ENCODE results near the gene RIOK2.

Gene RIOK2

DNA sequence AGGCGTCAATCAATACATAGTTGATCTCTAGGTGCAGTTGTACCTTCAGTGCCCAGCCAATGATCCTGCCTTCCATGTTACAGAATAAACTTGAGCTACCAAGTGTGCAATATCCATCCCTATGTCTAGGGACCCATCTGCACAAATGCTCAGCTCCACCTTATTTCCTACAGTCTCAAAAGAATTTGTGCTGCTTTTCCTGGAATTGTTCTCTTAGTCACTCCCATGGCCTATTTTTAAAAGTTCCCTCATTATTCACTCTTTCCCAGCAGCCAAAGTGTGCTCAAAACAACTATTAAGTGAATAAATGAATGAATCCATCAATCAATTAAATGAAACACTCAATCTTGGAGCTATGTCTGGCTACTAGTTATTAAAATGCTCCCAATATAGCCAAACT is 55.3 kb downstream of the RIOK2 start:
- no peak for FAIRE-seq
- DNase-seq (ENCODE audit: insufficient read length, low spot score): no peak
- TF ChIP-seq, protein P1, sequence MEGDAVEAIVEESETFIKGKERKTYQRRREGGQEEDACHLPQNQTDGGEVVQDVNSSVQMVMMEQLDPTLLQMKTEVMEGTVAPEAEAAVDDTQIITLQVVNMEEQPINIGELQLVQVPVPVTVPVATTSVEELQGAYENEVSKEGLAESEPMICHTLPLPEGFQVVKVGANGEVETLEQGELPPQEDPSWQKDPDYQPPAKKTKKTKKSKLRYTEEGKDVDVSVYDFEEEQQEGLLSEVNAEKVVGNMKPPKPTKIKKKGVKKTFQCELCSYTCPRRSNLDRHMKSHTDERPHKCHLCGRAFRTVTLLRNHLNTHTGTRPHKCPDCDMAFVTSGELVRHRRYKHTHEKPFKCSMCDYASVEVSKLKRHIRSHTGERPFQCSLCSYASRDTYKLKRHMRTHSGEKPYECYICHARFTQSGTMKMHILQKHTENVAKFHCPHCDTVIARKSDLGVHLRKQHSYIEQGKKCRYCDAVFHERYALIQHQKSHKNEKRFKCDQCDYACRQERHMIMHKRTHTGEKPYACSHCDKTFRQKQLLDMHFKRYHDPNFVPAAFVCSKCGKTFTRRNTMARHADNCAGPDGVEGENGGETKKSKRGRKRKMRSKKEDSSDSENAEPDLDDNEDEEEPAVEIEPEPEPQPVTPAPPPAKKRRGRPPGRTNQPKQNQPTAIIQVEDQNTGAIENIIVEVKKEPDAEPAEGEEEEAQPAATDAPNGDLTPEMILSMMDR (IDR thresholded peaks at IDR 0.05; ENCODE audit: insufficient read depth, missing control alignments): no peak

DNA sequence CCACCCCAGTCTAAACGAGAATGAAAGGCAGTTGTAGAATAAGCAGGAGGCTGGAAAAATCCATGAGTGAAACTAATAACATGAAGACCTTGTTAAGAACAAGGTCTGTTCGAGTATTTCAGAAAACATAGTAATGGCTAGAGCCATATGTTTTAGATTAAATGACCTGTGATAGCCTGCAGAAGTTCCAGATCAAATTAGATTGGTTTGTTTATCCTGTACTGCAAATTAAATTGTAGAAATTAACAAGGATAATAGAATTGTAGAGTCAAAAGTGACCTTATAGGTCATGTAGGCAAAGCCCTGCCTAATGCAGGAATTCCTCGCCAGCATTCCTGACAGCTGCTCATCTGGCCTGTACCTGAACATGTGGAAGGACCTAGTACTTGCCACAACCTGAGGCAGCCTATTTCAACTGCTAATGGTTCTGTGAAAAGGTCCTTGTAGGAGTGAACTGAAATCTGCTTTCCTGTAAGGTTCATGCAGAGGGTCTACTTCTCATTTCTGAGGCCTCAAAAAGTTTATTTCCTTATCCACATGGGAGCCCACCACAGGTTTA is 57.8 kb downstream of the RIOK2 start:
- no peak for FAIRE-seq
- no peak for DNase-seq (ENCODE audit: insufficient read length, low spot score)

GRCh38 chr5:97124335-97124734 is 58.7 kb downstream of the RIOK2 start:
- no peak for DNase-seq (ENCODE audit: insufficient read length, low spot score)
- TF ChIP-seq, protein P1 (IDR thresholded peaks at IDR 0.05; ENCODE audit: insufficient read depth, missing control alignments): no peak
- no peak for FAIRE-seq

More for the DNA sequence above, 57.8 kb downstream of the RIOK2 start:
- TF ChIP-seq, protein P1 (IDR thresholded peaks at IDR 0.05; ENCODE audit: insufficient read depth, missing control alignments): no peak

DNA sequence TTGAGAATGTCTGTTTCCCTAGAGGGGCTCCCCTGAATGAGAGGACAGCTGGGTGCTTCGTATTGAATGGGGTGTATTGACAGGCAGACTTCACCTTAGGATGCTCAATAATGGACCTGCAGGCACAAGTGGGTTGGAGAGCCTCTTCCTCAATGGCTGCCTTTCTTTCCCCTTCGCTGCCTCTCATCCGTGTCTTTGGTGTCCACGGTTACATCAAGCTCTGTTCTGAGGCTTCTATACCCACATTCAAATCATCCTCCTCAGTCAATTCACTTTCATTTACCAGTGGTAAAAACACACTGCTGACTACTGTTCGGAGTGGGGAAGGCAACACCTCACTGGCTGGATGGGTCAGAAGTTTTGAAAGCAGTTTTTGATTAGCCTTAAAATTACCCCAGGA is 61.2 kb downstream of the RIOK2 start:
- DNase-seq (ENCODE audit: insufficient read length, low spot score) (no peak), FAIRE-seq (no peak)
- TF ChIP-seq, protein P1 (IDR thresholded peaks at IDR 0.05; ENCODE audit: insufficient read depth, missing control alignments): no peak

DNA sequence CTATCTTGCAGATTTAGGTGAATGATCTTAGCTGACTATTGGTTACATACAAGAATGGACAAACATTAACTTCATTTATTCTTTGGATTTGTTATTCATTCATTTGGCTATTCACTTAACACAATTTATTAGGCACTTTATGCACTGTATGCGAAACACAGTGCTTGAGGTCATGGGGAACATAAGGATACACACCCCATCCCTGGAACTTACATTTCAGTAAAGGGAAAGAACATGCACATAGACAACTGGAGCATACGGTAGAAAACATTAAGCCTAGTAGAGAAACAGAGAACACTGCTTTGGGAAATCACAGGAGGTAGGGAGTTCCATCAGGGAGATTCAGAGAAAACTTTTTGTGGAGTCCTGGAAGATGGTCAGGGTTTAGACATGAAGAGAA is 62.9 kb downstream of the RIOK2 start:
- FAIRE-seq: no peak
- no peak for DNase-seq (ENCODE audit: insufficient read length, low spot score)
- TF ChIP-seq, protein P1 (IDR thresholded peaks at IDR 0.05; ENCODE audit: insufficient read depth, missing control alignments): no peak

DNA sequence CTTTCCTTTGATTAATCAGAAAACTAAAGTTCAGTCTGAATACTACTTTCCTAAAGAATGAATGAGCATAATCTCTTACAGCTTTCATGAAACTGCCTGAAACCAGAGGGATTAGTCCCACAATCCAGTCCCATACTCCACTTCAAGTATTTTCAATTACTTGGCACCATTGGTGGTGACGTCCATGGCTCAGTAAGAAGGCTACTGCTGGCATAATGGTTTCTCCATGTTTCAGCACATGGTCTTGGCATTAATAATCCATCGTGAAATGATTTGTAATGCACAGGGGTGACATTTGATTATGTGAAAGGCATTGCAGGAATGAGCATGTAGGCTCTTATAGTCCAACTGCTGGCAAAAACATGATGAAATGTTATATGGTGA is 64.0 kb downstream of the RIOK2 start:
- TF ChIP-seq, protein P1 (IDR thresholded peaks at IDR 0.05; ENCODE audit: insufficient read depth, missing control alignments): no peak
- DNase-seq (ENCODE audit: insufficient read length, low spot score): no peak
- FAIRE-seq: no peak

GRCh38 chr5:97118261-97119006 is 64.6 kb downstream of the RIOK2 start:
- FAIRE-seq (no peak), DNase-seq (ENCODE audit: insufficient read length, low spot score) (no peak)
- TF ChIP-seq, protein P1 (IDR thresholded peaks at IDR 0.05; ENCODE audit: insufficient read depth, missing control alignments): no peak

All from D721Med (cell line).